Measurements from ENCODE around the gene PRKN.

DNA sequence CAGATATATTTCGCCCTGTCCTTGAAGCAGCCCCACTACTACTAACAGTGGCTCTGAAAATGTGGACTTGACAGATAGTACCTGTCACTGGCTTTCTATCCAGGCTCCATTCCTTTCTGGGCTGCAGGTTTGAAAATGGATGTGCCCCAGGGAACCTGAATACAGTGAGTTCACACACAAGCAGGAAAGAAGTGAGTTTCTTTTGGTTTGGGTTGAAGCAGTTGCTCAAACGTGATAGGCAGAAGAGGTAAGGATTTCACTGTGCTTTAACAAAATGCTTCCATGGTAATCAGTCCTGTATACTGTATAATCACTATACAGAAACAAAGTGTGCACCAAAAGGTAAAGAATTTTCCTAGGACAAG is 382.9 kb downstream of the PRKN start:
- TF ChIP-seq, protein P1, sequence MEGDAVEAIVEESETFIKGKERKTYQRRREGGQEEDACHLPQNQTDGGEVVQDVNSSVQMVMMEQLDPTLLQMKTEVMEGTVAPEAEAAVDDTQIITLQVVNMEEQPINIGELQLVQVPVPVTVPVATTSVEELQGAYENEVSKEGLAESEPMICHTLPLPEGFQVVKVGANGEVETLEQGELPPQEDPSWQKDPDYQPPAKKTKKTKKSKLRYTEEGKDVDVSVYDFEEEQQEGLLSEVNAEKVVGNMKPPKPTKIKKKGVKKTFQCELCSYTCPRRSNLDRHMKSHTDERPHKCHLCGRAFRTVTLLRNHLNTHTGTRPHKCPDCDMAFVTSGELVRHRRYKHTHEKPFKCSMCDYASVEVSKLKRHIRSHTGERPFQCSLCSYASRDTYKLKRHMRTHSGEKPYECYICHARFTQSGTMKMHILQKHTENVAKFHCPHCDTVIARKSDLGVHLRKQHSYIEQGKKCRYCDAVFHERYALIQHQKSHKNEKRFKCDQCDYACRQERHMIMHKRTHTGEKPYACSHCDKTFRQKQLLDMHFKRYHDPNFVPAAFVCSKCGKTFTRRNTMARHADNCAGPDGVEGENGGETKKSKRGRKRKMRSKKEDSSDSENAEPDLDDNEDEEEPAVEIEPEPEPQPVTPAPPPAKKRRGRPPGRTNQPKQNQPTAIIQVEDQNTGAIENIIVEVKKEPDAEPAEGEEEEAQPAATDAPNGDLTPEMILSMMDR (IDR thresholded peaks at IDR 0.05): no peak
- TF ChIP-seq POLR2A (IDR thresholded peaks at IDR 0.05): no peak

All from tibial nerve (tissue), 3 donors.